Putamen (tissue), 1 donor: Measurements from ENCODE around the gene PDE6A.
A peak's percentile ranks its signal among the peaks of the same experiment; 100 is the strongest.

Source experiments
- DNase-seq: peaks from one replicate; pipeline ENCODE4 v3.0.0-alpha.2; 2016; ENCODE audit warnings: low spot score

PDE6A gene

DNA sequence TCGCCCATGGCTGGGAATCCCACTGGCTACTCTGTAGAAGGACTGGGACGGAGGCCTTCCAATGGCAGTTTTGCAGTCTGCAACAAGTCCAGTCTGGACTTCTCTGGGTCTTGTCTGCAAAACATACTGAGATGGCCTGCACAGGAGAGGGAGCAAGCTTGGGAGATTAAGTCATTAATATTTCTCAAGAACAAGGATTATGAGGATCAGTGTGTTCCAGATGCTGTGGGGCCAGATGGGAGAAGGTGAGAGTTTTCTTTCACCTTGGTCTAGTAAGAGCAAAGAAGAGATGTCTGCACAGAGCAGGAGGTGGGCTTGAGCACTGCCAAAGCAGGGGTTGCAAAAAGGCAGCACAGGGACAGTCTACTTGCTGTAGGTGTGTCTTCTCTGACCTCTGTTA, at the start of gene PDE6A:
Gene PDE6A (minus strand): TSS at position 128 of the 400 bp plus-strand sequence. CDS start 120 bp downstream, at position 8.
- DNase-seq, result no peak

- no peak for DNase-seq
Measured at GRCh38 chr5:149993471-149993870, 48.9 kb upstream of the PDE6A start.

DNA sequence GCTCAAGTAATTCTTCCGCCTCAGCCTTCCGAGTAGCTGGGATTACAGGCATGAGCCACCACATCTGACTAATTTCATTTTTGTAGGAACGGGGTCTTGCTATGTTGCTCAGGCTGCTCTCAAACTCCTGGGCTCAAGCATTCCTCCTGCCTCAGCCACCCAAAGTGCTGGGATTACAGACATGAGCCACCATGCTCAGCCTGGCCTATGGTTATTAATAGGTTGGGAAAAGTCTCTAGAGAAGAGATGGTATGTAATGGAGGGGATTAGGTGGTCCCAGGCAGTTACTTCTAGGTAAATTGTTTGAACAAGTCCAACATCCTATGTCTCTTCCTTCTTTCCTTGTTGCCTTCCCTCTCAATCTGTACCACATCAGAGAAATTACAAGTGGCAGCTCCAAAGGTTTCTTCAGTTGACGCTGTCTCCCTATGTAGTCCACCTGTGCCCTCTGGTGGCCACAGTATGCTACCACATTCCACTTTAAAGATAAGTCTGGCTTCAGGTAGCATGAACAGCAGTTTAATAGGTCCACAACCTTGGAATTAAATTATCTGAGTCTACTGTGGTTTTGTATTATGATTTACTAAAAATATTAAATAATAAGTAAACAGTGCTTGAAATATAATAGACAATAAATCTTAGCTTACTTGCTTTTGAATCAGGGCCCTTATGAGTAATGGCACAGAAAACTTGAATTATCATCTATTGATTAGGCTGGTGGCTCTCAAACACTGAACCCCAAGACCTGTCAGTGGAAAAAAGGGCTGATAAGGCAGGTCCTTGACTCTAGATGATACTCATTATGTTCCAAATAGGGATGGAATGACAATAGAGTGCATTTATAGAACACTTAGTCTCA, 46.2 kb upstream of the PDE6A start:
- DNase-seq, result peak; percentile 78

- DNase-seq, result no peak
Measured at GRCh38 chr5:149988126-149988525, 43.5 kb upstream of the PDE6A start.

DNA sequence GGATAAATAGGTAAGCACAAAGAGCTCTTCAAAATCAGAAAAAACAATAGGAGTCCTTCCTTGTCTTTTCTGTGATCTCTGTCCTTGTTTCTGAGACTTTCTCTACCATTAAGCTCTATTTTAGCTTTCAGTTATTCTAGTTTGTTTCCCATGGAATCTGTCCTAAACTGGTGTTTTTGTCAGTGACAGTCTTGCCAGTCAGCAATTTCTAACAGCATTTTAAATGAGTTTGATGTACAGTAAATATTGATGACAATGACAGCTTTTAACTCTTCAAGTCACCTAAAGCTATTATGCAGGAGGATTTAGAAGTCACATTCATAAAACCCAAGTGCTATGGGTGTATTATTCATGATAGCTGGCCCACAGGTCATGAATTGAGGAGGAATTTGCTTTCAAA, 37.9 kb upstream of the PDE6A start:
- no peak for DNase-seq

- no peak for DNase-seq
Measured at GRCh38 chr5:149981206-149981605, 36.6 kb upstream of the PDE6A start.

DNA sequence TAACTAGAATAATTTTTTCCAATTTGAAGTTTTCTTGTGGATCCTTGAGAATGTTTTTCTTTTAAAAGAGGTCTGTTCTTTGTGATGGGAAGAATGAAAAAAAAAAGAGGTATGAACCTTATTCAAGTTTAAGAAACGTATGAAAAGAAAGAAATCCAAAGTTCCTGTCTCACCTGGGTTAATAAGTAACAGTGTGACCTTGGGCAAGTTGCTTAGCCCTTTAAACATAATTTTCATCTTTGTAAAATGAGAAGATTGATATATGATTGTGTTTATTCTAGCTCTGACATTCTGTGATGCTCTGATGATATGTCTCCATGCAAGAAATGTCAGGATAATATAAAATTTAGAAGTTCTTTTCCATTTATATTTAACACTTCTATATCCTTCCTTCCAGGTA, 35.3 kb upstream of the PDE6A start:
- DNase-seq, result no peak

- no peak for DNase-seq
Measured at GRCh38 chr5:149975409-149975808, 30.8 kb upstream of the PDE6A start.

DNA sequence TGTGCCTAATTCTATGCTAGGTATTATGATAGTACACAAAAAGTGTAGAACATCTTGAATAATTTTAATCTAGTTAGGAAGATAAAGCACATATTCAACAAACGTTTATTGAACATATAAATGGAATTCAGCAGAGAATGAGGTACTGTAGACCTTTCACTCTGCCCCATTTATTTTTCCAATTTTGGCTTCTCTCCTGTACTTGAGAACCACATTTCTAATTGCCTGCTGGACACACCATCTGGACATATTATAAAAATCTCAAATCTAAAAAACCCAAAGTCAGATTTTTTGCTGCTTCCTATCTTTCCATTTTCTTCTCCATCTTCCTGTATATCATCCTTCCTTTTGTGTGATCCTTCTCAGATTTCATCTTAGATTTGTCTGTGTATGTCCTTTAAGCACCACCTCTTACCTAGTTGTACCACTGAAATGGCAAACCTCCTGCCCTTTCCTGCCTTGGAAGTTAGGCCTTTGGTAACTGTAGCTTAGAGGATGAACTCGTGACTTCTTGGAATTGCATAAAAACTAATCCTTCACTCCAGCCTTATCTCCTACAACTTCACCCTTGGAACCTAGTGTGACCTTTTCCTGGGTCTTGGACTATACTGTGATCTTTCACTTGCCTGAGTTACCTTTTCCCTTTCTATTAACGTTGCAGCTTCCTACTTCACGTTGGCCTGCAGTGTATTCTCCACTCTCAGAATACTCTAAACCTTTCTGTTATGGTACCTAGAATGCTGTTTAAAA, 24.8 kb upstream of the PDE6A start:
- DNase-seq, result no peak

- DNase-seq, result no peak
Measured at GRCh38 chr5:149966946-149967345, 22.4 kb upstream of the PDE6A start.

DNA sequence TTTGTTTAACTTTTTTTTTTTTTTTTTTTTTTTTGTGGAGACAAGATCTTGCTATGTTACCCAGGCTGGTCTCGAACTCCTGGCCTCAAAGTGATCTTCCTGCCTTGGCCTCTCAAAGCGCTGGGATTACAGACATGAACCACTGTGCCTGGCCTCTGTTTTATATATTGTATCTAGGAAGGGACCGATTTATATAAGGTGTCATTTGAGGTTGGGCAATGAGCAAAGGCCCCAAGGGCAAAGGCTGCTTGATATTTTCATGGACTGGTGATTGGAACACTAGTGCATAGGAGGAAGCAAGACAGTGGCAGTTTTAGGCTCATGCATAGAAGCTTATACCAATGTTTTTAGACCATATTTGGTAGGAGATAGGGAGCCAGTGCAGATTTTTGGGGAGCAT, 19.1 kb upstream of the PDE6A start:
- no peak for DNase-seq

GRCh38 chr5:149962601-149963300, 18.2 kb upstream of the PDE6A start:
- no peak for DNase-seq

- DNase-seq, result peak; percentile 39
Measured at GRCh38 chr5:149961957-149962409, 17.4 kb upstream of the PDE6A start.

- DNase-seq, result no peak
Measured at GRCh38 chr5:149961186-149961685, 16.6 kb upstream of the PDE6A start.

DNA sequence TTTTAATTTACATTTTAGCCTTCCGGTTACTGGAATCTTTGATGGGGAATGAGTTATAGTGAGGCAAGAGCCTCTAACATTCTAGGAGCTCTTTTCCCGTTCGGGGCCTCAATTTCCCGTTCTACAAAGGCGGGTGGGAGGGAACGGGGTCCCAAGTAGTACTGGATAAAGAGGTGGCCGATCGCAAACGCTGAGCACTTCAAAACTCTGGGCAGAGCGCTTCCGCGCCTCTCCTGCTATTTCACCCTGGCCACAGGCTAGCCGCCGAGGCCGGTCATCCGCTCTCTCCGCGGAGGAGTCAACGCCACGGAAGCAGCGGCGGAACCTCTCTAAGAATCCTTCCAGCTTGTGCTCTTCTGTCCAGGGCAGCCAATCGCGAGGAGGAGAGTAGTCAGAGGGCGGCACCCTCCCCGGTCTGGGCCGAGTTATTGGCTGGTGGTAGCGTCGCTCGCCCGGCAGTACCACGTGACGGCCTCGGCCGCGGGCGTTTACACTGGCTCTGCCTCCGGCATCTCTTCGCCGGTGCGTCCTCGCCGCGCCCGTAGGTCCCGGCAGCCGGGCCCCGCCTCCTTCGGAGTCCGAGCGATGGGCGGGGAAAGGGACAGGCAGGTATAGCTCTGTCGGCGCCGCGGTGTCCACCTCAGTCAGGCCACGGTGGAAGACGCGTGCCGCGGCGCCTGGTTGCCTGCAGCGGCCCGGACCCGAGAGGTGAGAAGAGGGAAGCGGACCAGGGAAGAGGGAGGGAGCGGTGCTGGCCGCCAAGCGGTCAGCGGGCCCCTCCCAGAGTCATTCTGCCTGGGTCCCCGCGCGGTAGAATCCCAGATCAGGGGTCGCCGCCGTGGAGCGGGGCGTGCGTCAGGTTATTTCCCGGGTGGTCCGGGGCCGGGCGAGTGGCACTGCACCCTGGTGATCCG, 15.9 kb upstream of the PDE6A start, which contains the start of gene SLC26A2:
Gene SLC26A2 (plus strand): TSS at position 487 of the 914 bp plus-strand sequence. CDS start 16,895 bp downstream, outside the sequence.
- DNase-seq, result peak; percentile 97

DNA sequence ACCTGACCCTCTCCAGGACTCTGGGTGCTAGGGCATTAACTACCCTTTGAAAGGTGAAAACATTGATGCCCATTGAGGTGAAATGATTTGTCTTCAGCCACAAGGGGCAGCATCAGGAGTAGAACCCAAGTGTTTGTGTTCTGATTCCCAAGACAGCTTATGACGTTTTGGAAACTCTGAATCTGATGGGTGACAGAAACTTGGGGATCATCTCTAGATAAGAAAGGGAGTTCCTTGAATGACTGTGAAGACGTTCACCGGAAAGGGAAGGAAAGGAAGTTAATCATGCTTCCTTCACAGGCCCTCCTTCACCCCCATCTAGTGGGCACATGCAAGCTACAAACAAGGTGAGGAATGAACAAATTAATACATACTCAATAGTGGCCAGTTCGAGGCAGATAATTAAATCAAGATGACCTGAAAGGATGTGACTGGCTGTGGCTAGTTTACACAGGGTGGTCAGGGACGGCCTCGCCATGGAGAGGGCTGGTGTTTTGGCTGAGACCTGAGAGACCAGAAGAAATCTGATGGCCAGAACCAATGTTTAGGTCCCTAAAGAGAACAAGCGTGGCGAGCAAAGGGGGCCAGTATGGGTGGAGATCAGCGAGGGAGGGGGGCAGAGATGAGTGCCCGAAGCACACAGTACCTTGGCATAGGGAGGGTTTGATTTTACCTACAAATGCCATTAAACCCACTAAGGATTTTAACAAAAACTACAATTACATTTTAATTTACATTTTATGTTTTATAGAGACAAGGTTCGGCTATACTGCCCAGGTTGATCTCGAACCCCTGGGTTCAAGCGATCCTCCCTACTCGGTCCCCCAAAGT, 15.0 kb upstream of the PDE6A start:
- no peak for DNase-seq

- DNase-seq, result no peak
Measured at GRCh38 chr5:149957855-149958254, 13.3 kb upstream of the PDE6A start.

GRCh38 chr5:149956685-149957084, 12.1 kb upstream of the PDE6A start:
- no peak for DNase-seq

DNA sequence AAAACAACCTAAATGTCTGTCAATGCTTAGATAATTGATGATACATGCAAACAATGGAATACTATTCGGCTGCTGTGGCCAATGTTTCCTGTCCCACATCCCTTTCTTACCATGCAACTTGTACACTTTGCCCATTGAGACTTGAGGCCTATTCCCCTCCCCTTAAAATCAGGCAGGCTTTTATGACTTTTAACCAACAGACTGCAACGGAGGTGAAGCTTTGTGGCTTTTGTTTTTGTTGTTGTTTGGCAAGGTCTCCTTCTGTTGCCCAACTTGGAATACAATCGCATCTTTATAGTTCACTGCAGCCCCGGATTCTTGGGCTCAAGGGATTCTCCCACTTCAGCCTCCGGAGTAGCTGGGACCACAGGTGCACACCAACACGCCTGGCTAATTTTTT, 10.2 kb upstream of the PDE6A start:
- DNase-seq, result no peak

- no peak for DNase-seq
Measured at GRCh38 chr5:149953436-149954121, 9.0 kb upstream of the PDE6A start.
